Testis (tissue), 2 donors: ENCODE measurements around the gene INPP5A.

ENCODE experiments used
- POLR2A ChIP-seq: fragments of 450-650 bp; IDR thresholded peaks from one replicate; pipeline ENCODE4 v1.6.1; 2017; ENCODE audit warnings: antibody characterized with exemption, mild to moderate bottlenecking, moderate library complexity
- TF ChIP-seq, protein P1 (sequence below), 3 experiments: fragments of 450-650 bp in 2 of 3; fragments of 200-600 bp in 1 of 3; sonication (generic) in 1 of 3; IDR thresholded peaks; one replicate each; pipeline ENCODE4 v1.5.1; 2016 to 2019; ENCODE audit warnings: antibody characterized with exemption in 3 of 3, mild to moderate bottlenecking in 2 of 3, moderate library complexity in 1 of 3

DNA sequence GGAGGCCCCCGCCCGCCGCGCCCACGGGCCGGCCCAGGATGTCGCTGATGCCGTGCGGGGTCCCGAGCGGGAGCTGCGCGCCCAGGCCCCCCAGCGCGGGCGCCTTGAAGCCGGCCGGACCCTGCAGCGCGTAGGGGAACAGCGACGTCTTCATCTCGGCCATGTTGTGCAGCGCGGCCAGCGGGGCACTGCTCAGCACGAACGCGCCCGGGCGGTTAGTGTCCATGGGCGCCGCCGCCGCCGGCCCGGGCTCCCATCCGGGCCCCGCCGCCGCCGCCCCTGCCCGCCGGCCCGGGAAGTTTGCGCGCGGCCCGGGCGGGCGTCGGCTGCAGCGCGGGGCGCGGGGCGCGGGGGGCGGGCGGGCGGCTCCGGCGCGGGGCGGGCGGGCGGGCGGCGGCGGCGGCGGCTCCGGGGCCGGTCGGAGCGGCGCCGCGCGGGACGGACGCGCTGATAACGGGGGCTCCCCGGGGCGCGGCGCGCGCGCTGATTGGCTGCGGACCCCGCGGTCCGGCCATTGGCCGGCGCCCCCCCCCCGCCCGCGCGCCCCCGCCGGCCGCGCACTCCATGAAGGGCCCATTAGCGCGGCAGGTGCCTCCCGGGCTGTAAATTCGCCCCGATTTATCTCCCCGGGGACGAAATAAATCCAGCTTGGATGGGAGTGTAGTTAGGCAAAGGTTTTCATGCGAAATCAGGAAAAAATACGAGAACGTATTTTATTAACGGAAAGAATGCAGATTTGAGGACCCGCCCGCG is 248.3 kb downstream of the INPP5A start, which contains the start of gene NKX6-2:
- TF ChIP-seq, protein P1, sequence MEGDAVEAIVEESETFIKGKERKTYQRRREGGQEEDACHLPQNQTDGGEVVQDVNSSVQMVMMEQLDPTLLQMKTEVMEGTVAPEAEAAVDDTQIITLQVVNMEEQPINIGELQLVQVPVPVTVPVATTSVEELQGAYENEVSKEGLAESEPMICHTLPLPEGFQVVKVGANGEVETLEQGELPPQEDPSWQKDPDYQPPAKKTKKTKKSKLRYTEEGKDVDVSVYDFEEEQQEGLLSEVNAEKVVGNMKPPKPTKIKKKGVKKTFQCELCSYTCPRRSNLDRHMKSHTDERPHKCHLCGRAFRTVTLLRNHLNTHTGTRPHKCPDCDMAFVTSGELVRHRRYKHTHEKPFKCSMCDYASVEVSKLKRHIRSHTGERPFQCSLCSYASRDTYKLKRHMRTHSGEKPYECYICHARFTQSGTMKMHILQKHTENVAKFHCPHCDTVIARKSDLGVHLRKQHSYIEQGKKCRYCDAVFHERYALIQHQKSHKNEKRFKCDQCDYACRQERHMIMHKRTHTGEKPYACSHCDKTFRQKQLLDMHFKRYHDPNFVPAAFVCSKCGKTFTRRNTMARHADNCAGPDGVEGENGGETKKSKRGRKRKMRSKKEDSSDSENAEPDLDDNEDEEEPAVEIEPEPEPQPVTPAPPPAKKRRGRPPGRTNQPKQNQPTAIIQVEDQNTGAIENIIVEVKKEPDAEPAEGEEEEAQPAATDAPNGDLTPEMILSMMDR (IDR thresholded peaks at IDR 0.05), result no peak
- TF ChIP-seq POLR2A, result no peak
